GM23248 (cell line): Measurements from ENCODE around the gene GPATCH1.
"Not testable (repeated sequence)": the region's sequence is repeated elsewhere in the genome, so short reads cannot be mapped to it uniquely, and the experiment has no call there.

Experiments used
- EZH2 ChIP-seq: fragments of 200-600 bp; sonication (generic); IDR thresholded peaks from 2 replicates; pipeline ENCODE4 v1.6.1; 2018; ENCODE audit warnings: antibody characterized with exemption, mild to moderate bottlenecking; ENCODE audit not compliant: insufficient read depth, poor library complexity, severe bottlenecking
- EZH2phosphoT487 ChIP-seq: fragments of 200-600 bp; sonication (generic); IDR thresholded peaks from 2 replicates; pipeline ENCODE4 v1.6.1; 2018; ENCODE audit warnings: antibody characterized with exemption, moderate library complexity, mild to moderate bottlenecking, low read depth; ENCODE audit not compliant: insufficient read depth

GRCh38 chr19:33036370-33037167 is 44.4 kb upstream of the GPATCH1 start:
- TF ChIP-seq EZH2phosphoT487, EZH2: not testable (repeated sequence)
